Peyer's patch (tissue), 4 donors: Measurements from ENCODE around the gene COPZ2. TPM values are rescaled to one million over a fixed set of nuclear protein-coding genes. Genes with fewer than 3 reads are reported as not detected.
"Not testable (repeated sequence)": the region's sequence is repeated elsewhere in the genome, so short reads cannot be mapped to it uniquely, and the experiment has no call there.

ENCODE experiments used
- DNase-seq, 3 donors: peaks; one replicate each; pipeline ENCODE4 v3.0.0-alpha.2; 2017 to 2019
- H3K27ac ChIP-seq, 4 donors: fragments of 200-600 bp; sonication (generic); one replicate each; pipeline ENCODE4 v1.5.1; 2016 to 2019
- H3K27me3 ChIP-seq, 2 donors: fragments of 200-600 bp; sonication (generic); one replicate each; pipeline ENCODE4 v1.5.1; 2019
- H3K36me3 ChIP-seq, 3 donors: fragments of 200-600 bp; sonication (generic); one replicate each; pipeline ENCODE4 v1.5.1; 2016 to 2019
- H3K4me1 ChIP-seq, 4 donors: fragments of 200-600 bp; sonication (generic); one replicate each; pipeline ENCODE4 v1.5.1; 2016 to 2019
- H3K4me3 ChIP-seq, 4 donors: fragments of 200-600 bp; sonication (generic); 1 replicate in 3 of 4; 2 replicates in 1 of 4; pipeline ENCODE4 v1.5.1; 2016 to 2019; ENCODE audit warnings: mild to moderate bottlenecking in 1 of 4
- H3K9me3 ChIP-seq, 4 donors: fragments of 200-600 bp; sonication (generic); one replicate each; pipeline ENCODE4 v1.5.1; 2016 to 2019; ENCODE audit warnings: mild to moderate bottlenecking in 1 of 4
- CTCF ChIP-seq, 6 experiments: fragments of 450-650 bp in 4 of 6; fragments of 200-600 bp in 2 of 6; sonication (generic) in 1 of 6; IDR thresholded peaks; one replicate each; pipeline ENCODE4 v1.5.1; 2017 to 2019; ENCODE audit warnings: antibody characterized with exemption in 6 of 6, mild to moderate bottlenecking in 3 of 6, moderate library complexity in 1 of 6
- POLR2A ChIP-seq, 2 donors: fragments of 450-650 bp; IDR thresholded peaks; one replicate each; pipeline ENCODE4 v1.5.1; 2017; ENCODE audit warnings: antibody characterized with exemption in 2 of 2, mild to moderate bottlenecking in 2 of 2, moderate library complexity in 2 of 2
- total RNA-seq, 4 donors: library from RNA; depleted of rRNA; stranded (reverse); fragments of >200 nt; gene quantifications; one replicate each; pipeline ENCODE4 v1.1.0, GENCODE V29; 2016

COPZ2 gene
- total RNA-seq, 4 donors from 2014 or later: 2.2 to 27.2 (median 7.0) TPM

DNA sequence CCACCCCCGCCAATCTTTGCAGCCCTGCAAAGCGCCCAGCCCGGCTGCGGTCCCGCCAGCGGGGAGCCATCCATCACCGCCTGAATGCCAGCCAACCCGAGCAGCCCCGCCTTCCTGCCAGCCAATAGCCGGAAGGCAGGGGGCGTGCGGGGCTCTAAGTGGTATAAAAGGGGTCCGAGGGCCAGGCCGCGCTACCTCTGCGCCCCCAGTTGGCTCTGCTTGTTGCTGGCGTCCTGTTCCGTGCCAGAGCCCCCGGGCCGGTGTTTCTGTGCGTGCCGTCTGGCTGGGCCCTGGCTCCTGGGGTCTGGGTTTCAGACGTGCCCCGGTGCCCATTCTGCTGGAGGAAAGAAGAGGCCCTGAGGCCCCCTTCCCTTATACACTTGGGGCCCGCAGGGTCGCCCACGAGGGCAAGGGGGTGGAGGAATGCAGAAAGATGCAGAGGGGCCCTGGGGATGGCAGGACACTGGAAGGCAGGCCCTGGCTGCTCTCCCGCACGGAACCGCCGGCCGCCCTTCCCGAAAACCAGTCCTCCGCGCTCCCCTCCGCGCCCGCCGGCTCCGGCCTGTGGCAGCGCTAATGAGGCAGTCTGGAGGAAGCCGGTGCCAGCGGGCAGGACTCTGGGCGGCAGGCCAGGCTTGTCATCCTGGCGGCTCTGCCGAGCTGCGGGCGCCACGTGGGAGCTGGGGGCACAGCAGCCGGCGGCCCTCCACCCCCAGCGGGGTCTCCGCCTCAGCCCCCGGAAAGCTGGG lies 14.0 kb downstream of the COPZ2 start:
- Histone ChIP-seq H3K36me3 (no peaks in the 10 kb centered on the region), H3K27me3 (peaks cover 0 to 11% of the 10 kb centered on the region in 2 donors), H3K4me1 (peaks cover 3 to 37% (median 14%) of the 10 kb centered on the region in 4 donors), H3K27ac (peak overlapping the region in 2 of 4 donors; percentile 63 to 79), H3K9me3 (no peaks in the 10 kb centered on the region), H3K4me3 (peak overlapping the region; percentile 20 to 60 (median 52))
- DNase-seq: peak; percentile 59 to 82 (median 81)
- TF ChIP-seq POLR2A (IDR thresholded peaks at IDR 0.05) (no peak), CTCF (IDR thresholded peaks at IDR 0.05) (peak in 4 of 6 experiments; percentile 25 to 36 (median 30))

GRCh38 chr17:48022901-48023300 lies 14.7 kb downstream of the COPZ2 start:
- Histone ChIP-seq H3K4me3 (peak overlapping the region in 1 of 4 donors; percentile 60), H3K27me3 (peaks cover 0 to 11% of the 10 kb centered on the region in 2 donors), H3K4me1 (peaks cover 3 to 37% (median 15%) of the 10 kb centered on the region in 4 donors), H3K27ac (no peak overlapping the region), H3K9me3 (no peaks in the 10 kb centered on the region), H3K36me3 (no peaks in the 10 kb centered on the region)
- no peak for DNase-seq
- TF ChIP-seq POLR2A (IDR thresholded peaks at IDR 0.05) (no peak), CTCF (IDR thresholded peaks at IDR 0.05) (no peak)

GRCh38 chr17:48021934-48022333 lies 15.7 kb downstream of the COPZ2 start:
- no peaks in the 10 kb centered on the region for H3K36me3 ChIP-seq
- H3K9me3 ChIP-seq: no peaks in the 10 kb centered on the region
- no peak for DNase-seq
- H3K27ac ChIP-seq: no peak overlapping the region
- peaks cover 3 to 36% (median 18%) of the 10 kb centered on the region in 4 donors for H3K4me1 ChIP-seq
- peaks cover 0 to 11% of the 10 kb centered on the region in 2 donors for H3K27me3 ChIP-seq
- no peak overlapping the region for H3K4me3 ChIP-seq
- TF ChIP-seq POLR2A (IDR thresholded peaks at IDR 0.05) (no peak), CTCF (IDR thresholded peaks at IDR 0.05) (no peak)

DNA sequence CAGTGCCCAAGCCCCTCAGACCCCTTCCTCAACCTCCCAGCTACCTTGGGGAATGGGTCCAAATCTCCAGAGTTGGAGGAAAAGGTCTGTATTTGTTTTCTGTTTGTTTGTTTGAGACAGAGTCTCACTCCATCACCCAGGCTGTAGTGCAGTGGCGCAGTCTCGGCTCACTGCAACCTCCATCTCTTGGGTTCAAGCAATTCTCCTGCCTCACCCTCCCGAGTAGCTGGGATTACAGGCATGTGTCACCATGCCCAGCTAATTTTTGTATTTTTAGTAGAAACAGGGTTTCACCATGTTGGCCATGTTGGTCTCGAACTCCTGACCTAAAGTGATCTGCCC lies 19.8 kb downstream of the COPZ2 start:
- not testable (repeated sequence) for H3K9me3 ChIP-seq, H3K27me3 ChIP-seq, DNase-seq, H3K4me1 ChIP-seq, H3K36me3 ChIP-seq, H3K4me3 ChIP-seq
- peak overlapping the region in 2 of 4 donors; percentile 32 to 56 for H3K27ac ChIP-seq

- Histone ChIP-seq H3K27me3 (peaks cover 0 to 18% of the 10 kb centered on the region in 2 donors), H3K9me3 (no peaks in the 10 kb centered on the region), H3K27ac (no peak overlapping the region), H3K4me1 (peaks cover 0 to 17% (median 7%) of the 10 kb centered on the region in 4 donors), H3K36me3 (no peaks in the 10 kb centered on the region), H3K4me3 (no peak overlapping the region)
- TF ChIP-seq POLR2A (IDR thresholded peaks at IDR 0.05): no peak
- no peak for TF ChIP-seq CTCF (IDR thresholded peaks at IDR 0.05)
- DNase-seq: no peak
Observed at GRCh38 chr17:48016112-48016511, 21.5 kb downstream of the COPZ2 start.

GRCh38 chr17:48014595-48015111 lies 22.9 kb downstream of the COPZ2 start:
- H3K4me1 ChIP-seq: peaks cover 0 to 17% (median 7%) of the 10 kb centered on the region in 4 donors
- no peak overlapping the region for H3K27ac ChIP-seq
- H3K27me3 ChIP-seq: peaks cover 0 to 18% of the 10 kb centered on the region in 2 donors
- no peak overlapping the region for H3K4me3 ChIP-seq
- H3K9me3 ChIP-seq: no peaks in the 10 kb centered on the region
- DNase-seq: no peak
- TF ChIP-seq CTCF (IDR thresholded peaks at IDR 0.05): no peak
- no peak for TF ChIP-seq POLR2A (IDR thresholded peaks at IDR 0.05)
- no peaks in the 10 kb centered on the region for H3K36me3 ChIP-seq
